GM23248 (cell line): ENCODE measurements around the gene NFATC3.

Experiments used
- EZH2 ChIP-seq: fragments of 200-600 bp; sonication (generic); IDR thresholded peaks from 2 replicates; pipeline ENCODE4 v1.6.1; 2018; ENCODE audit warnings: antibody characterized with exemption, mild to moderate bottlenecking; ENCODE audit not compliant: insufficient read depth, poor library complexity, severe bottlenecking
- EZH2phosphoT487 ChIP-seq: fragments of 200-600 bp; sonication (generic); IDR thresholded peaks from 2 replicates; pipeline ENCODE4 v1.6.1; 2018; ENCODE audit warnings: antibody characterized with exemption, moderate library complexity, mild to moderate bottlenecking, low read depth; ENCODE audit not compliant: insufficient read depth

DNA sequence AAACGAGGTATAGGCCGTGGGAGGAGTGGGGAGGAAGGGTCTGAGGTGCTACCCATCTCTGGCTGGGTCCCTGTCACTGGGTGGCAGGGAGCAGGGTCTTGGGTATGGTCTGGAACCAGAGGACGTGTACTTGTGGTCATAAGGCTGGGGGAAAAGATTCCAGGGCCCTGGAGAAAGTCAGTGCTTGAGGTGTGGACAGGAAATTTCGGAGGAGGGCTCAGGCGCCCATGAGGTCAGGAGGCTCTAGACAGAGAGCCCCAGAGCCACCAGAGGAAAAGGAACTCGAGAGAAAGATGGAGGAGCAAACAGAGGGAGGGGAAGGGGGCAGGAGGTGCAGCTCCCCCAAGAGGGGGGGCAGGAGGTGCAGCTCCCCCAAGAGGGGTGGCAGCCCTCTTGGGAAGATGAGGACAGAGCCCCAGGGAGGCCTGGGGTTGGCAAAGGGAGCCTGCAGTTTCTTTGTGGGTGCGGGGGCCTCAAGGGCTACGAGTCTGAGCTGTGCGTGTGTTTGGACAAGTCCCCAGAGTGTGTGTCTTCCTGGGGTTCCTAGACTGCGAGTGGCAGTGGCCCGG, 178.5 kb downstream of the NFATC3 start:
- no peak for TF ChIP-seq EZH2phosphoT487
- no peak for TF ChIP-seq EZH2
